HG03432 (cell line): ENCODE measurements around the gene WFDC12.

Experiments used
- ATAC-seq: cut with Tn5 transposase; IDR thresholded peaks from one replicate; pipeline ENCODE4 v1.9.1; 2021; ENCODE audit warnings: mild to moderate bottlenecking, moderate library complexity; ENCODE audit not compliant: unreplicated experiment

WFDC12 gene

GRCh38 chr20:45094201-45094600, 30.1 kb downstream of the WFDC12 start:
- no peak for ATAC-seq

GRCh38 chr20:45092898-45093297, 31.4 kb downstream of the WFDC12 start:
- no peak for ATAC-seq

GRCh38 chr20:45091366-45091765, 32.9 kb downstream of the WFDC12 start:
- ATAC-seq = no peak

GRCh38 chr20:45090481-45090880, 33.8 kb downstream of the WFDC12 start:
- no peak for ATAC-seq

GRCh38 chr20:45088247-45088646, 36.0 kb downstream of the WFDC12 start:
- no peak for ATAC-seq

GRCh38 chr20:45087814-45088213, 36.5 kb downstream of the WFDC12 start:
- ATAC-seq = no peak

- ATAC-seq = no peak
These were observed 37.0 kb downstream of the WFDC12 start for GRCh38 chr20:45087097-45087790.

GRCh38 chr20:45085867-45086266, 38.4 kb downstream of the WFDC12 start:
- no peak for ATAC-seq

- ATAC-seq = no peak
These were observed 39.0 kb downstream of the WFDC12 start for GRCh38 chr20:45085289-45085688.

- no peak for ATAC-seq
These were observed 41.1 kb downstream of the WFDC12 start for GRCh38 chr20:45083127-45083526.

GRCh38 chr20:45082468-45082867, 41.8 kb downstream of the WFDC12 start:
- ATAC-seq = no peak

GRCh38 chr20:45080867-45081624, 43.2 kb downstream of the WFDC12 start:
- no peak for ATAC-seq

- ATAC-seq = no peak
These were observed 46.7 kb downstream of the WFDC12 start for GRCh38 chr20:45077559-45077958.
